GM10248 (cell line): ENCODE measurements around the gene HAL.

Source experiments
- CTCF ChIA-PET: fragments of 300-600 bp; sonication (Branson Sonifier 250); formaldehyde crosslinking; extraction: SDS; loops from one replicate; lab custom pipeline; 2021; ENCODE audit warnings: antibody characterized with exemption; lab: Yijun Ruan, JAX
- POLR2A ChIA-PET: fragments of 350-650 bp; sonication (Branson Sonifier 250); formaldehyde crosslinking; extraction: SDS; loops from one replicate; lab custom pipeline; 2020; ENCODE audit warnings: antibody characterized with exemption; lab: Yijun Ruan, JAX
- DNase-seq: peaks from one replicate; pipeline ENCODE4 v3.0.0; 2012; ENCODE audit errors: extremely low spot score
- TF ChIP-seq, protein P1 (sequence below): IDR thresholded peaks from 2 replicates; pipeline ENCODE4 v1.5.1; 2012; ENCODE audit warnings: mild to moderate bottlenecking, low read depth; ENCODE audit errors: extremely low read depth, missing control alignments, control extremely low read depth

The HAL gene

GRCh38 chr12:96015672-96016071, 19.5 kb upstream of the HAL start:
- TF ChIP-seq, protein P1, sequence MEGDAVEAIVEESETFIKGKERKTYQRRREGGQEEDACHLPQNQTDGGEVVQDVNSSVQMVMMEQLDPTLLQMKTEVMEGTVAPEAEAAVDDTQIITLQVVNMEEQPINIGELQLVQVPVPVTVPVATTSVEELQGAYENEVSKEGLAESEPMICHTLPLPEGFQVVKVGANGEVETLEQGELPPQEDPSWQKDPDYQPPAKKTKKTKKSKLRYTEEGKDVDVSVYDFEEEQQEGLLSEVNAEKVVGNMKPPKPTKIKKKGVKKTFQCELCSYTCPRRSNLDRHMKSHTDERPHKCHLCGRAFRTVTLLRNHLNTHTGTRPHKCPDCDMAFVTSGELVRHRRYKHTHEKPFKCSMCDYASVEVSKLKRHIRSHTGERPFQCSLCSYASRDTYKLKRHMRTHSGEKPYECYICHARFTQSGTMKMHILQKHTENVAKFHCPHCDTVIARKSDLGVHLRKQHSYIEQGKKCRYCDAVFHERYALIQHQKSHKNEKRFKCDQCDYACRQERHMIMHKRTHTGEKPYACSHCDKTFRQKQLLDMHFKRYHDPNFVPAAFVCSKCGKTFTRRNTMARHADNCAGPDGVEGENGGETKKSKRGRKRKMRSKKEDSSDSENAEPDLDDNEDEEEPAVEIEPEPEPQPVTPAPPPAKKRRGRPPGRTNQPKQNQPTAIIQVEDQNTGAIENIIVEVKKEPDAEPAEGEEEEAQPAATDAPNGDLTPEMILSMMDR: no peak
- DNase-seq: no peak
- ChIA-PET CTCF (interaction anchor here (0.7 to 2.2 kb wide), 2 partner anchors 16 to 17 kb away, joined by 3 to 6 read pairs; no protein-coding TSS in a partner anchor), POLR2A (no interaction called here)

GRCh38 chr12:96014943-96015599, 18.9 kb upstream of the HAL start:
- CTCF ChIA-PET: interaction anchor here (0.6 to 2.2 kb wide), 4 partner anchors 14 to 18 kb away, joined by 3 to 6 read pairs (median 3); no protein-coding TSS in a partner anchor
- POLR2A ChIA-PET: interaction anchor here (0.5 kb wide), 1 partner anchor 172 kb away, joined by 4 read pairs; no protein-coding TSS in a partner anchor
- TF ChIP-seq, protein P1: no peak
- no peak for DNase-seq

DNA sequence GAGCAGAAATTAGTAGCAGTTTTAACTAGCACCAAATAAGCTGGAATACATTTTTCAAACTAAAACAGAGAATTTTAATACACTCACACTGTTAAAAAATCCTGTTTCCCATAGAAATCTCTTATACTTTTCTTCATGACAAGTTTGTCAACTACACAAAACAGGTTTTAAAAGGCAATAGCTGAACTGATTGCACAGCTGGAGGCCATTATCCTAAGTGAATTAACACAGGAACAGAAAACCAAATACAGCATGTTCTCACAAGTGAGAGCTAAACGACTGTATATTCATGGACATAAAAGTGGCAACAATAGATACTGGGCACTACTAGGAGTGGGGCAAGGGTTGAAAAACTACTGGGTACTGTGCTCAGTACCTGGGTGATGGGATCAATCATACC, 11.6 kb upstream of the HAL start:
- CTCF ChIA-PET: interaction anchor here (1.3 to 2.5 kb wide), 3 partner anchors 9 to 23 kb away, joined by 3 to 17 read pairs (median 5); no protein-coding TSS in a partner anchor
- no peak for DNase-seq
- TF ChIP-seq, protein P1: no peak
- POLR2A ChIA-PET: no interaction called here

GRCh38 chr12:96006727-96007126, 10.6 kb upstream of the HAL start:
- POLR2A ChIA-PET: interaction anchor here (0.6 kb wide), 1 partner anchor 29 kb away, joined by 3 read pairs; no protein-coding TSS in a partner anchor
- DNase-seq: no peak
- TF ChIP-seq, protein P1: no peak
- CTCF ChIA-PET: interaction anchor here (1.3 to 2.5 kb wide), 3 partner anchors 8 to 24 kb away, joined by 3 to 17 read pairs (median 5); no protein-coding TSS in a partner anchor

DNA sequence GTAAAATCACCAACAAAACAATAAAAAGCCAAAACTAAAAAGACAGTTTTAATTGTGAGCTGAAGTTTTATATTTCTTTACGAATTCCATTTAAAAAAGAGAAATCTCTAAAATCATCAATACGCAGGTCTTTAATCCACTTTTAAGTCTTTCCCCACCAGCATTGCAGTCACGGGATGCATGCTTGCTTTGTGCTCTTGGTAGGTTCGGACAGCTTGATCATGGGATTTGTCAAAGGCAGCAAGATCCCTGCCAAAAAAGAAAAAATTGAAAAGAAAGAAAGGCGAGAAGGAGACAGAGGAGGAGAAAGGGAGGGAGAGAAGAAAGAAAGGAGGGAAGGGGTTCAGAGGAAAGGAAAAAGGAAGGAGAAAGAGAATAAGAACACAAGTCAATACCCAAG, 4.7 kb upstream of the HAL start:
- POLR2A ChIA-PET: no interaction called here
- no peak for DNase-seq
- TF ChIP-seq, protein P1: no peak
- CTCF ChIA-PET: interaction anchor here (1.1 to 3.6 kb wide), 8 partner anchors 10 to 214 kb away, joined by 3 to 28 read pairs (median 6); no protein-coding TSS in a partner anchor

DNA sequence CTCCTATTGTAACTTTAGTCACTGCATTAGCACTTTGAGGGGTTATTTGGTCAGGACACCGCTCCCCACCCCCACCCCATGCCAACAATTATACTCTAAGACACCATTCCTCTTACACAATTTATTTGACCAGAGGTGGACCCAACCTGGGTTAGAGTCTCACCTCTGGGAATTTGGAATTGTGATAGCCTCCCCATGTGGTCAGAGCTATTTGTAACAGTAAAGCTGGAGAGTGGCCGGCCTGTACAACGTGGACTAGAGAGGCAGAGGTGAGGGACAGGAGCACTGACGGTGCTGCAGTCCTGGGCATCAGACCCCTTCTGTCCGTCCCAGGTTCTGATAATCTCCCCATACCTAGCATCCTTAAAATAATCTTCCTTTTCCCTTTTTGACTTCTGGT, 3.3 kb upstream of the HAL start:
- TF ChIP-seq, protein P1: no peak
- DNase-seq: no peak
- ChIA-PET POLR2A (interaction anchor here (0.6 kb wide), 1 partner anchor 1010 kb away, joined by 3 read pairs; no protein-coding TSS in a partner anchor), CTCF (interaction anchor here (0.9 to 3.6 kb wide), 23 partner anchors 8 to 518 kb away, joined by 3 to 28 read pairs (median 9); partner anchors contain the start of genes AMDHD1 and CCDC38)
